HepG2 (cell line): ENCODE data around the gene LRRC25. TPM values are rescaled to one million over a fixed set of nuclear protein-coding genes. Genes with fewer than 3 reads are reported as not detected.

Experiments used
- MAFK ChIP-seq, 2 experiments: IDR thresholded peaks in 1 of 2; conservative IDR thresholded peaks in 1 of 2; 2 replicates each; pipeline ENCODE4 v1.6.1; 2011; ENCODE audit warnings: improper control_type of control experiment in 2 of 2, low read length in 2 of 2
- NR2F1 ChIP-seq, 2 experiments: fragments of 450-650 bp in 1 of 2; formaldehyde crosslinking in 1 of 2; IDR thresholded peaks; 2 replicates each; pipeline versions ENCODE4 v1.5.0 to v1.6.1; 2016 to 2020; ENCODE audit warnings: mild to moderate bottlenecking in 1 of 2, missing compliant biosample characterization in 1 of 2, missing genetic modification reagents in 1 of 2, moderate library complexity in 1 of 2
- PCBP1 ChIP-seq: fragments of 200-400 bp; formaldehyde crosslinking; IDR thresholded peaks from 2 replicates; pipeline ENCODE4 v1.6.1; 2017; ENCODE audit warnings: mild to moderate bottlenecking, low read depth, low read length, borderline replicate concordance
- REL ChIP-seq: sonication (generic); formaldehyde crosslinking; conservative IDR thresholded peaks from 2 replicates; pipeline ENCODE4 v1.8.0; 2022; ENCODE audit warnings: mild to moderate bottlenecking, missing genetic modification reagents, moderate library complexity
- RERE ChIP-seq: IDR thresholded peaks from 2 replicates; pipeline ENCODE4 v1.6.1; 2016; ENCODE audit warnings: low read depth, missing genetic modification reagents, missing compliant biosample characterization
- ZBTB1 ChIP-seq: sonication (generic); formaldehyde crosslinking; IDR thresholded peaks from 2 replicates; pipeline ENCODE4 v1.4.0; 2020; ENCODE audit warnings: missing genetic modification reagents, borderline replicate concordance
- ZBTB38 ChIP-seq: sonication (generic); formaldehyde crosslinking; IDR thresholded peaks from 2 replicates; pipeline ENCODE4 v1.5.1; 2020; ENCODE audit warnings: mild to moderate bottlenecking, missing genetic modification reagents
- ZFY ChIP-seq: sonication (generic); formaldehyde crosslinking; IDR thresholded peaks from 2 replicates; pipeline ENCODE4 v1.4.0; 2020; ENCODE audit warnings: missing genetic modification reagents
- ZNF10 ChIP-seq: sonication (generic); formaldehyde crosslinking; IDR thresholded peaks from 2 replicates; pipeline ENCODE4 v1.4.0; 2020; ENCODE audit warnings: mild to moderate bottlenecking, low read depth, missing genetic modification reagents, borderline replicate concordance
- ZNF264 ChIP-seq: sonication (generic); formaldehyde crosslinking; IDR thresholded peaks from 2 replicates; pipeline ENCODE4 v1.4.0; 2020; ENCODE audit warnings: missing genetic modification reagents
- ZNF292 ChIP-seq: sonication (generic); formaldehyde crosslinking; IDR thresholded peaks from 2 replicates; pipeline ENCODE4 v1.8.1; 2022; ENCODE audit warnings: mild to moderate bottlenecking, low read depth, missing genetic modification reagents, borderline replicate concordance
- ZNF513 ChIP-seq: sonication (generic); formaldehyde crosslinking; conservative IDR thresholded peaks from 2 replicates; pipeline ENCODE4 v1.5.0; 2020; ENCODE audit warnings: missing genetic modification reagents
- ZNF562 ChIP-seq: sonication (generic); formaldehyde crosslinking; IDR thresholded peaks from 2 replicates; pipeline ENCODE4 v1.8.0; 2022; ENCODE audit warnings: missing genetic modification reagents, borderline replicate concordance
- ZNF646 ChIP-seq: sonication (generic); formaldehyde crosslinking; IDR thresholded peaks from 2 replicates; pipeline ENCODE4 v1.9.0; 2021; ENCODE audit warnings: mild to moderate bottlenecking, missing genetic modification reagents
- ZNF883 ChIP-seq: sonication (generic); formaldehyde crosslinking; IDR thresholded peaks from 2 replicates; pipeline ENCODE4 v1.5.1; 2020; ENCODE audit warnings: mild to moderate bottlenecking, missing genetic modification reagents; ENCODE audit errors: not compliant biosample characterization
- polyA plus RNA-seq, 8 experiments: library from polyadenylated mRNA; depleted of rRNA in 3 of 8; stranded (reverse) in 7 of 8; unstranded in 1 of 8; fragments of >200 nt; fragmentation: Illumina TruSeq in 4 of 8; extraction: Trizol in 4 of 8; gene quantifications; 2 replicates each; pipeline versions ENCODE4 v1.2.1 to v1.2.3, GENCODE V29; 2011 to 2016; ENCODE audit warnings: low read depth in 4 of 8, missing spikeins in 1 of 8, mixed read lengths in 1 of 8; ENCODE audit not compliant: insufficient read depth in 1 of 8
- total RNA-seq, 5 experiments: library from RNA; depleted of rRNA; stranded (reverse); fragments of >200 nt; fragmentation: Illumina TruSeq; extraction: Trizol; gene quantifications; 2 replicates each; pipeline ENCODE4 v1.2.3, GENCODE V29; 2016; ENCODE audit warnings: low read depth in 1 of 5

LRRC25 gene
- total and polyA plus RNA-seq, 2 of the 13 experiments (the other 11 are each of a cell fraction or from before 2014, with no cell fraction given): 0.13 to 0.53 TPM

- TF ChIP-seq RERE (CRISPR knock-in tag) (no peak), ZNF646 (no peak), ZNF292 (no peak), NR2F1 (CRISPR knock-in tag; IDR thresholded peaks at IDR 0.05) (peak; percentile 39 to 86; a peak in 3 of 4 replicates), ZNF562 (CRISPR knock-in tag) (no peak), REL (no peak), ZNF10 (CRISPR knock-in tag) (no peak), ZBTB38 (peak; percentile 65; the same call in 1 of the 2 replicates), ZNF883 (CRISPR knock-in tag) (no peak), ZFY (CRISPR knock-in tag) (no peak; the same call in 1 of the 2 replicates), PCBP1 (no peak), ZBTB1 (no peak), MAFK (conservative IDR thresholded peaks at IDR 0.05 in 1 of 2, IDR thresholded peaks at IDR 0.05 in 1 of 2; ENCODE audit: low read length in 2 of 2) (no peak), ZNF264 (no peak), ZNF513 (CRISPR knock-in tag) (no peak)
Observed at GRCh38 chr19:18396471-18397241, 766 bp downstream of the LRRC25 start (continued).
